GM06990 (cell line): ENCODE results near the gene GFRA1.

ENCODE experiments used
- DNase-seq: peaks from one replicate; pipeline ENCODE4 v3.0.0-alpha.2; 2011; ENCODE audit not compliant: insufficient read length; ENCODE audit errors: extremely low read depth
- H3K27me3 ChIP-seq: replicated peaks from 2 replicates; pipeline ENCODE4 v1.6.0; 2011; ENCODE audit warnings: low read length; ENCODE audit not compliant: control insufficient read depth, insufficient read depth
- H3K36me3 ChIP-seq: 2 replicates; pipeline ENCODE4 v1.5.1; 2011; ENCODE audit warnings: low read length; ENCODE audit not compliant: control insufficient read depth, insufficient read depth
- H3K4me3 ChIP-seq: replicated peaks from 2 replicates; pipeline ENCODE4 v1.5.1; 2011; ENCODE audit warnings: low read depth, mild to moderate bottlenecking, control low read depth, low read length
- CTCF ChIP-seq: IDR thresholded peaks from 2 replicates; pipeline ENCODE4 v1.5.1; 2011; ENCODE audit warnings: low read length, control low read depth, mild to moderate bottlenecking, inconsistent platforms; ENCODE audit not compliant: insufficient read depth, poor library complexity, severe bottlenecking

Gene GFRA1

GRCh38 chr10:116307455-116307854, 34.4 kb upstream of the GFRA1 start:
- H3K4me3 ChIP-seq: no peak overlapping the region
- no peak for DNase-seq
- TF ChIP-seq CTCF: no peak
- no peaks in the 10 kb centered on the region for H3K36me3 ChIP-seq
- no peaks in the 10 kb centered on the region for H3K27me3 ChIP-seq

- no peak for TF ChIP-seq CTCF
- DNase-seq: no peak
- H3K4me3 ChIP-seq: no peak overlapping the region
- H3K27me3 ChIP-seq: no peaks in the 10 kb centered on the region
- no peaks in the 10 kb centered on the region for H3K36me3 ChIP-seq
These were observed 33.8 kb upstream of the GFRA1 start for GRCh38 chr10:116306847-116307246.

GRCh38 chr10:116304923-116305322, 31.9 kb upstream of the GFRA1 start:
- Histone ChIP-seq H3K36me3 (no peaks in the 10 kb centered on the region), H3K27me3 (no peaks in the 10 kb centered on the region), H3K4me3 (no peak overlapping the region)
- TF ChIP-seq CTCF: no peak
- no peak for DNase-seq

GRCh38 chr10:116300542-116300941, 27.5 kb upstream of the GFRA1 start:
- H3K27me3 ChIP-seq: no peaks in the 10 kb centered on the region; the same call in 1 of the 2 replicates
- no peak overlapping the region for H3K4me3 ChIP-seq
- TF ChIP-seq CTCF: no peak
- no peaks in the 10 kb centered on the region for H3K36me3 ChIP-seq
- DNase-seq: no peak

GRCh38 chr10:116298586-116298985, 25.6 kb upstream of the GFRA1 start:
- H3K36me3 ChIP-seq: no peaks in the 10 kb centered on the region
- H3K4me3 ChIP-seq: no peak overlapping the region
- no peaks in the 10 kb centered on the region; the same call in 1 of the 2 replicates for H3K27me3 ChIP-seq
- TF ChIP-seq CTCF: no peak
- DNase-seq: no peak

GRCh38 chr10:116296291-116296721, 23.3 kb upstream of the GFRA1 start:
- H3K4me3 ChIP-seq: no peak overlapping the region
- no peaks in the 10 kb centered on the region for H3K36me3 ChIP-seq
- DNase-seq: no peak
- no peaks in the 10 kb centered on the region; the same call in 1 of the 2 replicates for H3K27me3 ChIP-seq
- no peak for TF ChIP-seq CTCF
